Astrocyte (in vitro differentiated cells and primary cell): ENCODE data around the gene PCP4L1.

Experiments used
- CTCF ChIP-seq: IDR thresholded peaks from 2 replicates; pipeline ENCODE4 v1.5.1; 2011; ENCODE audit warnings: low read depth, mild to moderate bottlenecking, inconsistent platforms, low read length, moderate library complexity; ENCODE audit not compliant: insufficient read depth
- EZH2 ChIP-seq: IDR thresholded peaks from 2 replicates; pipeline ENCODE4 v1.6.1; 2012; ENCODE audit warnings: mild to moderate bottlenecking, low read length, inconsistent platforms; ENCODE audit not compliant: insufficient read depth

GRCh38 chr1:161287482-161288054 is 29.0 kb downstream of the PCP4L1 start:
- no peak for TF ChIP-seq CTCF
- TF ChIP-seq EZH2: no peak
